Colonic mucosa (tissue), 4 donors: ENCODE data around the gene RPLP1. TPM values are rescaled to one million over a fixed set of nuclear protein-coding genes. Genes with fewer than 3 reads are reported as not detected.

Source experiments
- DNase-seq: peaks from one replicate; pipeline ENCODE4 v3.0.0-alpha.2; 2020
- H3K27ac ChIP-seq: fragments of 200-600 bp; one replicate; pipeline ENCODE4 v1.8.0; 2021
- H3K27me3 ChIP-seq: fragments of 200-600 bp; one replicate; pipeline ENCODE4 v1.8.0; 2021
- H3K36me3 ChIP-seq: fragments of 200-600 bp; one replicate; pipeline ENCODE4 v1.8.0; 2021
- H3K4me1 ChIP-seq: fragments of 200-600 bp; one replicate; pipeline ENCODE4 v1.8.0; 2021; ENCODE audit warnings: mild to moderate bottlenecking
- H3K4me3 ChIP-seq: fragments of 200-600 bp; one replicate; pipeline ENCODE4 v1.8.0; 2021
- H3K9ac ChIP-seq, 2 donors: one replicate each; pipeline ENCODE4 v1.7.0; 2013; ENCODE audit warnings: control low read depth in 2 of 2, low read depth in 2 of 2, low read length in 2 of 2
- H3K9me3 ChIP-seq: fragments of 200-600 bp; one replicate; pipeline ENCODE4 v1.8.0; 2021
- CTCF ChIP-seq: fragments of 200-600 bp; IDR thresholded peaks from one replicate; pipeline ENCODE4 v1.8.0; 2022; ENCODE audit warnings: antibody characterized with exemption, mild to moderate bottlenecking
- intact Hi-C: fragments of 100-400 bp; cut with DNase I; formaldehyde crosslinking; loops from one replicate; pipeline ENCODE4 v1.14.1; 2022
- total RNA-seq, 2 donors: library from RNA; stranded (reverse); fragmentation: NEBNext Ultra II Directional in 1 of 2; extraction: Animal tissue kit (Norgen Biotek cat#: 25700) in 1 of 2; gene quantifications; one replicate each; pipeline ENCODE4 v1.2.1, GENCODE V29; 2021
- donor health status: healthy.
- donor health status: DM: no; HTN: no; CAD: no.
- donor health status: DM: no; HTN: no; CAD: no.

Gene RPLP1
- total RNA-seq, 2 donors from 2014 or later = 1,531 to 1,739 TPM

- no peaks in the 10 kb centered on the region for H3K27me3 ChIP-seq
- no peaks in the 10 kb centered on the region for H3K36me3 ChIP-seq
- no peak for TF ChIP-seq CTCF
- H3K4me3 ChIP-seq = no peak overlapping the region
- intact Hi-C loops = no loop called here
- H3K27ac ChIP-seq = no peak overlapping the region
- no peak for DNase-seq
- H3K9me3 ChIP-seq = no peaks in the 10 kb centered on the region
- no peak overlapping the region for H3K9ac ChIP-seq
- no peaks in the 10 kb centered on the region for H3K4me1 ChIP-seq
These were observed 37.9 kb downstream of the RPLP1 start for GRCh38 chr15:69490356-69491037.

GRCh38 chr15:69491038-69491505, 38.5 kb downstream of the RPLP1 start:
- no peak for TF ChIP-seq CTCF
- H3K27me3 ChIP-seq = no peaks in the 10 kb centered on the region
- no peaks in the 10 kb centered on the region for H3K4me1 ChIP-seq
- H3K9me3 ChIP-seq = no peaks in the 10 kb centered on the region
- intact Hi-C loops = no loop called here
- DNase-seq = no peak
- no peak overlapping the region for H3K4me3 ChIP-seq
- no peak overlapping the region for H3K9ac ChIP-seq
- H3K27ac ChIP-seq = no peak overlapping the region
- H3K36me3 ChIP-seq = no peaks in the 10 kb centered on the region

GRCh38 chr15:69493406-69493805, 40.8 kb downstream of the RPLP1 start:
- TF ChIP-seq CTCF = no peak
- H3K27ac ChIP-seq = no peak overlapping the region
- intact Hi-C loops = no loop called here
- no peaks in the 10 kb centered on the region for H3K4me1 ChIP-seq
- no peaks in the 10 kb centered on the region for H3K9me3 ChIP-seq
- no peaks in the 10 kb centered on the region for H3K36me3 ChIP-seq
- H3K27me3 ChIP-seq = no peaks in the 10 kb centered on the region
- no peak overlapping the region for H3K4me3 ChIP-seq
- no peak for DNase-seq
- H3K9ac ChIP-seq = no peak overlapping the region

GRCh38 chr15:69496001-69496400, 43.4 kb downstream of the RPLP1 start:
- no peaks in the 10 kb centered on the region for H3K36me3 ChIP-seq
- no peaks in the 10 kb centered on the region for H3K9me3 ChIP-seq
- H3K9ac ChIP-seq = no peak overlapping the region
- no peaks in the 10 kb centered on the region for H3K27me3 ChIP-seq
- no peak overlapping the region for H3K4me3 ChIP-seq
- H3K27ac ChIP-seq = no peak overlapping the region
- no peaks in the 10 kb centered on the region for H3K4me1 ChIP-seq
- DNase-seq = no peak
- TF ChIP-seq CTCF = no peak
- intact Hi-C loops = no loop called here

- H3K9ac ChIP-seq = no peak overlapping the region
- no peaks in the 10 kb centered on the region for H3K9me3 ChIP-seq
- H3K27me3 ChIP-seq = no peaks in the 10 kb centered on the region
- intact Hi-C loops = no loop called here
- no peak for DNase-seq
- H3K4me3 ChIP-seq = no peak overlapping the region
- no peak for TF ChIP-seq CTCF
- H3K4me1 ChIP-seq = no peaks in the 10 kb centered on the region
- no peaks in the 10 kb centered on the region for H3K36me3 ChIP-seq
- no peak overlapping the region for H3K27ac ChIP-seq
These were observed 44.5 kb downstream of the RPLP1 start for GRCh38 chr15:69497076-69497475.
